Fibroblast of mammary gland (primary cell): ENCODE measurements around the gene SLC8A1.

ENCODE experiments used
- DNase-seq: peaks from one replicate; pipeline ENCODE4 v3.0.0-alpha.2; 2010; ENCODE audit warnings: low read depth
- H3K4me3 ChIP-seq: 2 replicates; pipeline ENCODE4 v1.5.1; 2011; ENCODE audit warnings: low read depth, mild to moderate bottlenecking, low read length, moderate library complexity; ENCODE audit not compliant: control insufficient read depth
- CTCF ChIP-seq: conservative IDR thresholded peaks from 2 replicates; pipeline ENCODE4 v1.5.1; 2011; ENCODE audit warnings: low read depth, low read length, inconsistent platforms; ENCODE audit not compliant: control insufficient read depth, insufficient read depth

The SLC8A1 gene

GRCh38 chr2:40284797-40285196, 167.1 kb downstream of the SLC8A1 start:
- TF ChIP-seq CTCF, result peak; percentile 15
- peak; percentile 34 for DNase-seq

GRCh38 chr2:40283111-40283909, 168.6 kb downstream of the SLC8A1 start:
- no peak overlapping the region for H3K4me3 ChIP-seq
- no peak for DNase-seq
- TF ChIP-seq CTCF, result no peak

More at GRCh38 chr2:40284797-40285196, 167.1 kb downstream of the SLC8A1 start:
- no peak overlapping the region for H3K4me3 ChIP-seq

- peak; percentile 61 for DNase-seq
- no peak for TF ChIP-seq CTCF
- H3K4me3 ChIP-seq, result peak overlapping the region; percentile 29
Measured at GRCh38 chr2:40282428-40282827, 169.5 kb downstream of the SLC8A1 start.

GRCh38 chr2:40281021-40281940, 170.6 kb downstream of the SLC8A1 start:
- DNase-seq, result peak; percentile 88
- H3K4me3 ChIP-seq, result no peak overlapping the region
- TF ChIP-seq CTCF, result no peak

GRCh38 chr2:40279482-40279881, 172.4 kb downstream of the SLC8A1 start:
- no peak for TF ChIP-seq CTCF
- DNase-seq, result no peak
- H3K4me3 ChIP-seq, result no peak overlapping the region

GRCh38 chr2:40279001-40279400, 172.9 kb downstream of the SLC8A1 start:
- DNase-seq, result peak; percentile 51
- no peak for TF ChIP-seq CTCF
- no peak overlapping the region for H3K4me3 ChIP-seq
